Natural killer cell (primary cell): ENCODE data around the gene ZNF224. TPM values are rescaled to one million over a fixed set of nuclear protein-coding genes. Genes with fewer than 3 reads are reported as not detected.

ENCODE experiments used
- ATAC-seq, 3 donors: fragments of 150-1000 bp in 2 of 3; fragments of 200-7000 bp in 1 of 3; cut with Tn5 transposase; 1 replicate in 1 of 3; 2 replicates in 2 of 3; pipeline ENCODE4 v1.10.0; 2021; ENCODE audit warnings: mild to moderate bottlenecking in 2 of 3, moderate library complexity in 2 of 3
- DNase-seq, 2 donors: peaks; one replicate each; pipeline versions ENCODE4 v3.0.0 to v3.0.0-alpha.2; 2013 to 2021; ENCODE audit warnings: mixed read lengths in 1 of 2
- H3K27ac ChIP-seq: one replicate; pipeline ENCODE4 v1.5.1; 2013; ENCODE audit warnings: mild to moderate bottlenecking, low read length
- H3K27me3 ChIP-seq: one replicate; pipeline ENCODE4 v1.6.1; 2013; ENCODE audit warnings: low read length; ENCODE audit not compliant: control insufficient read depth, insufficient read depth
- H3K36me3 ChIP-seq: one replicate; pipeline ENCODE4 v1.6.1; 2013; ENCODE audit warnings: low read length; ENCODE audit not compliant: control insufficient read depth, insufficient read depth
- H3K4me1 ChIP-seq: one replicate; pipeline ENCODE4 v1.6.1; 2013; ENCODE audit warnings: low read length; ENCODE audit not compliant: control insufficient read depth, insufficient read depth
- H3K4me3 ChIP-seq: one replicate; pipeline ENCODE4 v1.5.1; 2013; ENCODE audit warnings: low read length
- H3K9me3 ChIP-seq: one replicate; pipeline ENCODE4 v1.6.1; 2013; ENCODE audit warnings: low read length; ENCODE audit not compliant: control insufficient read depth, insufficient read depth
- H3K27ac Mint-ChIP-seq, 2 donors: one replicate each; pipeline ENCODE4 v1.8.0; 2022; ENCODE audit warnings: mild to moderate bottlenecking in 2 of 2, mixed read lengths in 2 of 2, moderate library complexity in 1 of 2
- H3K27me3 Mint-ChIP-seq, 2 donors: one replicate each; pipeline ENCODE4 v1.8.0; 2022; ENCODE audit warnings: low read depth in 2 of 2, mixed read lengths in 2 of 2
- H3K36me3 Mint-ChIP-seq: one replicate; pipeline ENCODE4 v1.8.0; 2022; ENCODE audit warnings: mixed read lengths
- H3K4me1 Mint-ChIP-seq, 2 donors: one replicate each; pipeline ENCODE4 v1.8.0; 2022; ENCODE audit warnings: mixed read lengths in 2 of 2
- H3K4me3 Mint-ChIP-seq: one replicate; pipeline ENCODE4 v1.8.0; 2022; ENCODE audit warnings: mild to moderate bottlenecking, moderate library complexity, mixed read lengths
- H3K9me3 Mint-ChIP-seq, 2 donors: one replicate each; pipeline ENCODE4 v1.8.0; 2022; ENCODE audit warnings: mixed read lengths in 2 of 2
- CTCF ChIP-seq: fragments of 200-600 bp; IDR thresholded peaks from one replicate; pipeline ENCODE4 v1.8.0; 2022; ENCODE audit warnings: antibody characterized with exemption
- WGBS: methylation state at CpG from one replicate; pipeline ENCODE4 v1.1.7; 2013; ENCODE audit warnings: missing lambda C conversion rate; ENCODE audit not compliant: insufficient coverage; 5-methylcytosine and 5-hydroxymethylcytosine counted together
- intact Hi-C: fragments of 100-400 bp; cut with micrococcal nuclease; formaldehyde crosslinking; loops from one replicate; pipeline ENCODE4 v1.14.2; 2022
- total RNA-seq, 4 donors: library from RNA; stranded (reverse); fragments of 120-200 nt in 1 of 4; gene quantifications; one replicate each; pipeline versions ENCODE4 v1.2.3 to v1.2.4, GENCODE V29; 2013 to 2022

ZNF224 gene
- total RNA-seq, 3 donors from 2014 or later (not counting 1 experiment from before 2014, with no cell fraction given) = 52.2 to 57.6 (median 56.0) TPM

GRCh38 chr19:44076325-44076724, 17.8 kb upstream of the ZNF224 start:
- Histone ChIP-seq H3K27me3 (no peaks in the 10 kb centered on the region), H3K27ac (no peak overlapping the region), H3K4me3 (no peak overlapping the region), H3K9me3 (peaks cover under 1% of the 10 kb centered on the region), H3K4me1 (peaks cover 16% of the 10 kb centered on the region), H3K36me3 (peaks cover 4% of the 10 kb centered on the region)
- H3K27ac Mint-ChIP-seq = no peak overlapping the region
- no peak for DNase-seq
- no peak overlapping the region for H3K4me3 Mint-ChIP-seq
- H3K4me1 Mint-ChIP-seq = peaks cover 19 to 20% of the 10 kb centered on the region in 2 donors
- intact Hi-C loops = no loop called here
- no peak for ATAC-seq
- no peak for TF ChIP-seq CTCF
- H3K36me3 Mint-ChIP-seq = no peaks in the 10 kb centered on the region
- 92% methylated on average over 1 of the region's 2 CpGs for WGBS
- H3K9me3 Mint-ChIP-seq = peaks cover 2 to 4% of the 10 kb centered on the region in 2 donors
- H3K27me3 Mint-ChIP-seq = no peaks in the 10 kb centered on the region

- Histone ChIP-seq H3K36me3 (peaks cover 4% of the 10 kb centered on the region), H3K27ac (no peak overlapping the region), H3K4me1 (peaks cover 14% of the 10 kb centered on the region), H3K27me3 (no peaks in the 10 kb centered on the region), H3K4me3 (no peak overlapping the region), H3K9me3 (no peaks in the 10 kb centered on the region)
- Mint-ChIP-seq H3K9me3 (no peaks in the 10 kb centered on the region), H3K36me3 (peaks cover 2% of the 10 kb centered on the region), H3K4me3 (no peak overlapping the region), H3K27ac (no peak overlapping the region), H3K4me1 (peaks cover 17 to 25% of the 10 kb centered on the region in 2 donors), H3K27me3 (no peaks in the 10 kb centered on the region)
- DNase-seq = no peak
- no peak for TF ChIP-seq CTCF
- no peak for ATAC-seq
- 75% methylated on average over 2 of the region's 4 CpGs for WGBS
- intact Hi-C loops = no loop called here
These were observed 2.1 kb upstream of the ZNF224 start for GRCh38 chr19:44092108-44092507.

GRCh38 chr19:44107751-44108150, 13.6 kb downstream of the ZNF224 start:
- ATAC-seq (no peak), DNase-seq (no peak)
- no peaks in the 10 kb centered on the region for H3K27me3 ChIP-seq
- Mint-ChIP-seq H3K27ac (no peak overlapping the region), H3K36me3 (peaks cover 64% of the 10 kb centered on the region), H3K4me1 (peaks cover 7 to 8% of the 10 kb centered on the region in 2 donors), H3K9me3 (peaks cover 19 to 30% of the 10 kb centered on the region in 2 donors), H3K4me3 (no peak overlapping the region), H3K27me3 (no peaks in the 10 kb centered on the region)
- H3K4me1 ChIP-seq = peaks cover 6% of the 10 kb centered on the region
- H3K9me3 ChIP-seq = peaks cover 41% of the 10 kb centered on the region
- peaks cover 30% of the 10 kb centered on the region for H3K36me3 ChIP-seq
- H3K4me3 ChIP-seq = no peak overlapping the region
- 98% methylated on average over 3 of the region's 3 CpGs for WGBS
- intact Hi-C loops = no loop called here
- TF ChIP-seq CTCF = no peak
- H3K27ac ChIP-seq = no peak overlapping the region

GRCh38 chr19:44109458-44109857, 15.3 kb downstream of the ZNF224 start:
- Mint-ChIP-seq H3K27ac (no peak overlapping the region), H3K4me3 (no peak overlapping the region), H3K4me1 (peaks cover 23 to 24% of the 10 kb centered on the region in 2 donors), H3K9me3 (peaks cover 19 to 30% of the 10 kb centered on the region in 2 donors), H3K27me3 (no peaks in the 10 kb centered on the region), H3K36me3 (peaks cover 47% of the 10 kb centered on the region)
- Histone ChIP-seq H3K36me3 (peaks cover 13% of the 10 kb centered on the region), H3K9me3 (peaks cover 41% of the 10 kb centered on the region), H3K27ac (no peak overlapping the region), H3K27me3 (no peaks in the 10 kb centered on the region), H3K4me1 (peaks cover 18% of the 10 kb centered on the region), H3K4me3 (no peak overlapping the region)
- TF ChIP-seq CTCF = no peak
- intact Hi-C loops = no loop called here
- ATAC-seq = no peak
- no peak for DNase-seq
